ENCODE measurements around the gene NAT8L. TPM values are rescaled to one million over a fixed set of nuclear protein-coding genes. Genes with fewer than 3 reads are reported as not detected.

NAT8L gene
- total and polyA plus RNA-seq, 2 of the 13 experiments (the other 11 are each of a cell fraction or from before 2014, with no cell fraction given) = 2.2 to 3.3 TPM

- TF ChIP-seq SNAPC4 (CRISPR knock-in tag; IDR thresholded peaks at IDR 0.05) (peak; percentile 13; the same call in 1 of the 2 replicates), HNF4A (CRISPR knock-in tag; IDR thresholded peaks at IDR 0.05) (peak; percentile 24; the same call in 1 of the 2 replicates), IRX3 (CRISPR knock-in tag; IDR thresholded peaks at IDR 0.05; ENCODE audit: borderline replicate concordance, low read depth) (no peak), BRF2 (CRISPR knock-in tag; IDR thresholded peaks at IDR 0.05) (no peak), ZSCAN25 (CRISPR knock-in tag; IDR thresholded peaks at IDR 0.05) (peak; percentile 60; the same call in 1 of the 2 replicates), ZNF678 (CRISPR knock-in tag; IDR thresholded peaks at IDR 0.05) (no peak), KAT7 (CRISPR knock-in tag; IDR thresholded peaks at IDR 0.05; ENCODE audit: borderline replicate concordance) (no peak), ZNF598 (CRISPR knock-in tag; IDR thresholded peaks at IDR 0.05; ENCODE audit: borderline replicate concordance) (peak; percentile 36; the same call in 1 of the 2 replicates), ZNF710 (CRISPR knock-in tag; IDR thresholded peaks at IDR 0.05; ENCODE audit: borderline replicate concordance) (no peak), NR2F6 (IDR thresholded peaks at IDR 0.05) (0 out of 2 replicates have a peak, but pooled peaks have one; percentile 31), NR2F6 (CRISPR knock-in tag; IDR thresholded peaks at IDR 0.05) (0 out of 2 replicates have a peak, but pooled peaks have one; percentile 27), ZNF281 (CRISPR knock-in tag; IDR thresholded peaks at IDR 0.05; ENCODE audit: borderline replicate concordance) (peak; percentile 56; the same call in 1 of the 2 replicates), ZBTB14 (CRISPR knock-in tag; IDR thresholded peaks at IDR 0.05) (no peak), TFAP4 (IDR thresholded peaks at IDR 0.05; ENCODE audit: borderline replicate concordance, low read depth) (0 out of 2 replicates have a peak, but pooled peaks have one; percentile 9)
These were observed 13.1 kb downstream of the NAT8L start (continued) for GRCh38 chr4:2071912-2072867.
